K562 (cell line): ENCODE data around the gene MT4. TPM values are rescaled to one million over a fixed set of nuclear protein-coding genes. Genes with fewer than 3 reads are reported as not detected.

Experiments used
- ATF1 ChIP-seq, 2 experiments: fragments of 450-650 bp in 1 of 2; IDR thresholded peaks; 2 replicates each; pipeline ENCODE4 v1.6.1; 2016; ENCODE audit warnings: missing compliant biosample characterization in 1 of 2, missing genetic modification characterization in 1 of 2
- CREB1 ChIP-seq, 2 experiments: sonication (generic) in 1 of 2; formaldehyde crosslinking in 1 of 2; IDR thresholded peaks; 2 replicates each; pipeline versions ENCODE4 v1.6.1 to v1.8.0; 2012 to 2022; ENCODE audit warnings: inconsistent platforms in 1 of 2, mild to moderate bottlenecking in 1 of 2, missing genetic modification reagents in 1 of 2, moderate library complexity in 1 of 2
- MCM5 ChIP-seq: fragments of 450-650 bp; IDR thresholded peaks from 2 replicates; pipeline ENCODE4 v1.6.1; 2016; ENCODE audit warnings: low read depth
- SIN3A ChIP-seq, 2 experiments: fragments of 150-350 bp in 1 of 2; IDR thresholded peaks; 2 replicates each; pipeline ENCODE4 v1.6.1; 2011 to 2016; ENCODE audit warnings: borderline replicate concordance in 2 of 2, low read depth in 2 of 2, low read length in 2 of 2, mild to moderate bottlenecking in 2 of 2, moderate library complexity in 2 of 2; ENCODE audit not compliant: control insufficient read depth in 1 of 2
- TARDBP ChIP-seq: fragments of 450-650 bp; IDR thresholded peaks from 2 replicates; pipeline ENCODE4 v1.6.1; 2016
- ZBTB40 ChIP-seq, 2 experiments: fragments of 450-650 bp in 1 of 2; sonication (generic) in 1 of 2; formaldehyde crosslinking in 1 of 2; IDR thresholded peaks; 2 replicates each; pipeline versions ENCODE4 v1.7.1 to v1.9.0; 2016 to 2022; ENCODE audit warnings: inconsistent platforms in 1 of 2, mild to moderate bottlenecking in 1 of 2, missing genetic modification reagents in 1 of 2
- ZBTB43 ChIP-seq: sonication (generic); formaldehyde crosslinking; IDR thresholded peaks from 2 replicates; pipeline ENCODE4 v1.8.0; 2023; ENCODE audit warnings: mild to moderate bottlenecking, missing genetic modification reagents
- ZNF134 ChIP-seq: fragments of 250-450 bp; sonication (Bioruptor Pico); conservative IDR thresholded peaks from 2 replicates; pipeline ENCODE4 v1.4.0; 2020
- ZNF282 ChIP-seq: sonication (generic); formaldehyde crosslinking; IDR thresholded peaks from 2 replicates; pipeline ENCODE4 v1.8.1; 2023; ENCODE audit warnings: missing genetic modification reagents
- polyA plus RNA-seq, 8 experiments: library from polyadenylated mRNA; depleted of rRNA in 4 of 8; stranded (reverse) in 5 of 8; unstranded in 3 of 8; fragments of >200 nt; fragmentation: Nextera tagmentation in 2 of 8; fragmentation: Illumina TruSeq in 1 of 8; extraction: Ambion mirVana in 2 of 8; extraction: Trizol in 1 of 8; gene quantifications; 2 replicates each; pipeline versions ENCODE4 v1.2.1 to v1.2.3, GENCODE V29; 2011 to 2014; ENCODE audit warnings: inconsistent platforms in 1 of 8, missing spikeins in 1 of 8
- total RNA-seq, 7 experiments: library from RNA; depleted of rRNA in 6 of 7; stranded (reverse); fragments of >200 nt in 6 of 7; fragmentation: Illumina TruSeq in 2 of 7; extraction: Trizol in 2 of 7; gene quantifications; 2 replicates each; pipeline versions ENCODE4 v1.2.1 to v1.2.3, GENCODE V29; 2011 to 2021; ENCODE audit warnings: low replicate concordance in 1 of 7
- TF ChIP-seq, protein P1 (sequence below): fragments of 250-450 bp; sonication (Bioruptor Pico); IDR thresholded peaks from 2 replicates; pipeline ENCODE4 v1.9.0; 2021; ENCODE audit warnings: mild to moderate bottlenecking

The MT4 gene
- total and polyA plus RNA-seq, 9 of the 15 experiments (the other 6 are each of a cell fraction or from before 2014, with no cell fraction given): not detected

GRCh38 chr16:56608043-56608875, 43.4 kb downstream of the MT4 start, which contains the start of gene MT2A (continued):
- peak; percentile 45; the same call in 1 of the 2 replicates for TF ChIP-seq ZBTB40 (IDR thresholded peaks at IDR 0.05)
- TF ChIP-seq ZBTB40 (CRISPR knock-in tag; IDR thresholded peaks at IDR 0.05): no peak
- TF ChIP-seq SIN3A (IDR thresholded peaks at IDR 0.05; ENCODE audit: borderline replicate concordance in 2 of 2, control insufficient read depth in 1 of 2, low read depth in 2 of 2, low read length in 2 of 2): peak in 1 of 2 experiments; percentile 55; a peak in 1 of 4 replicates
- no peak for TF ChIP-seq ZBTB43 (CRISPR knock-in tag)
- 0 out of 2 replicates have a peak, but pooled peaks have one; percentile 43 for TF ChIP-seq ZNF134 (CRISPR knock-in tag)
- TF ChIP-seq MCM5: no peak
- 0 out of 2 replicates have a peak, but pooled peaks have one; percentile 25 for TF ChIP-seq CREB1 (IDR thresholded peaks at IDR 0.05)
- peak; percentile 49; the same call in 1 of the 2 replicates for TF ChIP-seq CREB1 (CRISPR knock-in tag; IDR thresholded peaks at IDR 0.05)
- TF ChIP-seq, protein P1, sequence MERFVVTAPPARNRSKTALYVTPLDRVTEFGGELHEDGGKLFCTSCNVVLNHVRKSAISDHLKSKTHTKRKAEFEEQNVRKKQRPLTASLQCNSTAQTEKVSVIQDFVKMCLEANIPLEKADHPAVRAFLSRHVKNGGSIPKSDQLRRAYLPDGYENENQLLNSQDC: no peak
- no peak for TF ChIP-seq ZNF282
- no peak for TF ChIP-seq ATF1 (CRISPR knock-in tag; IDR thresholded peaks at IDR 0.05)
- TF ChIP-seq ATF1 (tag; IDR thresholded peaks at IDR 0.05): peak; percentile 54; the same call in 1 of the 2 replicates
- no peak for TF ChIP-seq TARDBP
